ENCODE results near the gene USP2.
"Not testable (repeated sequence)": the region's sequence is repeated elsewhere in the genome, so short reads cannot be mapped to it uniquely, and the experiment has no call there.

- TF ChIP-seq POLR2A, CTCF, EP300 (IDR thresholded peaks at IDR 0.05): not testable (repeated sequence)
These were observed 24.0 kb upstream of the USP2 start for GRCh38 chr11:119405448-119405847.
